Activated T-helper 17 cell treated with anti-CD3 and anti-CD28 coated beads, Interleukin-2, amount 50 U/mL, for 72 hours (primary cell): ENCODE data around the gene DIP2B. TPM values are rescaled to one million over a fixed set of nuclear protein-coding genes. Genes with fewer than 3 reads are reported as not detected.

ENCODE experiments used
- ATAC-seq: fragments of 150-1000 bp; cut with Tn5 transposase; replicated peaks from 2 replicates; pipeline ENCODE4 v1.10.0; 2021; ENCODE audit warnings: mild to moderate bottlenecking, moderate library complexity
- H3K27ac Mint-ChIP-seq: one replicate; pipeline ENCODE4 v1.8.0; 2022; ENCODE audit warnings: mixed read lengths
- H3K27me3 Mint-ChIP-seq: one replicate; pipeline ENCODE4 v1.8.0; 2022; ENCODE audit warnings: mixed read lengths
- H3K36me3 Mint-ChIP-seq: one replicate; pipeline ENCODE4 v1.8.0; 2022; ENCODE audit warnings: low read depth, mild to moderate bottlenecking, mixed read lengths
- H3K4me1 Mint-ChIP-seq: one replicate; pipeline ENCODE4 v1.8.0; 2022; ENCODE audit warnings: mixed read lengths
- H3K4me3 Mint-ChIP-seq: one replicate; pipeline ENCODE4 v1.8.0; 2022; ENCODE audit warnings: mild to moderate bottlenecking, mixed read lengths
- H3K9me3 Mint-ChIP-seq: one replicate; pipeline ENCODE4 v1.8.0; 2022; ENCODE audit warnings: mixed read lengths
- total RNA-seq, 2 donors: library from RNA; stranded (reverse); gene quantifications; one replicate each; pipeline ENCODE4 v1.2.3, GENCODE V29; 2022

DIP2B gene
- total RNA-seq, 2 donors from 2014 or later, result 18.6 to 20.1 TPM

GRCh38 chr12:50772877-50773276 is 268.1 kb downstream of the DIP2B start:
- Mint-ChIP-seq H3K27me3 (no peaks in the 10 kb centered on the region), H3K27ac (no peak overlapping the region), H3K9me3 (no peaks in the 10 kb centered on the region), H3K36me3 (peaks cover 37% of the 10 kb centered on the region), H3K4me3 (no peak overlapping the region), H3K4me1 (peaks cover 24% of the 10 kb centered on the region)
- no peak for ATAC-seq

- no peaks in the 10 kb centered on the region for H3K27me3 Mint-ChIP-seq
- H3K9me3 Mint-ChIP-seq, result no peaks in the 10 kb centered on the region
- no peak overlapping the region for H3K27ac Mint-ChIP-seq
- no peak overlapping the region for H3K4me3 Mint-ChIP-seq
- H3K4me1 Mint-ChIP-seq, result peaks cover 26% of the 10 kb centered on the region
- peaks cover 41% of the 10 kb centered on the region for H3K36me3 Mint-ChIP-seq
- no peak for ATAC-seq
These were observed 270.5 kb downstream of the DIP2B start for GRCh38 chr12:50775251-50775650.

- Mint-ChIP-seq H3K4me3 (peak overlapping the region; percentile 39), H3K27ac (peak overlapping the region; percentile 80), H3K4me1 (peaks cover 26% of the 10 kb centered on the region), H3K27me3 (no peaks in the 10 kb centered on the region), H3K9me3 (no peaks in the 10 kb centered on the region), H3K36me3 (peaks cover 41% of the 10 kb centered on the region)
- peak; percentile 74 for ATAC-seq
These were observed 272.3 kb downstream of the DIP2B start for GRCh38 chr12:50776749-50777728.

- Mint-ChIP-seq H3K9me3 (no peaks in the 10 kb centered on the region), H3K4me3 (no peak overlapping the region), H3K27me3 (no peaks in the 10 kb centered on the region), H3K27ac (peak overlapping the region; percentile 61), H3K36me3 (peaks cover 43% of the 10 kb centered on the region), H3K4me1 (peaks cover 15% of the 10 kb centered on the region)
- ATAC-seq, result no peak
These were observed 274.1 kb downstream of the DIP2B start for GRCh38 chr12:50778663-50779590.

- Mint-ChIP-seq H3K36me3 (peaks cover 48% of the 10 kb centered on the region), H3K27ac (no peak overlapping the region), H3K27me3 (no peaks in the 10 kb centered on the region), H3K4me1 (peaks cover 22% of the 10 kb centered on the region), H3K9me3 (no peaks in the 10 kb centered on the region), H3K4me3 (no peak overlapping the region)
- ATAC-seq, result no peak
These were observed 275.2 kb downstream of the DIP2B start for GRCh38 chr12:50780013-50780412.

- peak; percentile 84 for ATAC-seq
- Mint-ChIP-seq H3K4me3 (peak overlapping the region; percentile 11), H3K9me3 (no peaks in the 10 kb centered on the region), H3K36me3 (peaks cover 73% of the 10 kb centered on the region), H3K4me1 (peaks cover 12% of the 10 kb centered on the region), H3K27ac (peak overlapping the region; percentile 30), H3K27me3 (no peaks in the 10 kb centered on the region)
These were observed 279.7 kb downstream of the DIP2B start for GRCh38 chr12:50784501-50784900.

- H3K36me3 Mint-ChIP-seq, result peaks cover 65% of the 10 kb centered on the region
- H3K9me3 Mint-ChIP-seq, result no peaks in the 10 kb centered on the region
- H3K27ac Mint-ChIP-seq, result no peak overlapping the region
- no peak for ATAC-seq
- H3K27me3 Mint-ChIP-seq, result no peaks in the 10 kb centered on the region
- H3K4me3 Mint-ChIP-seq, result no peak overlapping the region
- H3K4me1 Mint-ChIP-seq, result peaks cover 16% of the 10 kb centered on the region
These were observed 280.7 kb downstream of the DIP2B start for GRCh38 chr12:50785406-50786001.

- H3K4me1 Mint-ChIP-seq, result peaks cover 27% of the 10 kb centered on the region
- H3K27ac Mint-ChIP-seq, result no peak overlapping the region
These were observed 281.9 kb downstream of the DIP2B start for GRCh38 chr12:50786498-50787231.

GRCh38 chr12:50787618-50788017 is 282.8 kb downstream of the DIP2B start:
- Mint-ChIP-seq H3K4me1 (peaks cover 28% of the 10 kb centered on the region), H3K9me3 (no peaks in the 10 kb centered on the region), H3K27me3 (no peaks in the 10 kb centered on the region), H3K36me3 (peaks cover 58% of the 10 kb centered on the region), H3K4me3 (no peak overlapping the region), H3K27ac (no peak overlapping the region)
- no peak for ATAC-seq

More at GRCh38 chr12:50786498-50787231, 281.9 kb downstream of the DIP2B start:
- no peaks in the 10 kb centered on the region for H3K27me3 Mint-ChIP-seq
- peaks cover 58% of the 10 kb centered on the region for H3K36me3 Mint-ChIP-seq
- no peak overlapping the region for H3K4me3 Mint-ChIP-seq
- ATAC-seq, result no peak
- no peaks in the 10 kb centered on the region for H3K9me3 Mint-ChIP-seq

GRCh38 chr12:50788561-50788960 is 283.8 kb downstream of the DIP2B start:
- Mint-ChIP-seq H3K4me3 (no peak overlapping the region), H3K4me1 (peaks cover 28% of the 10 kb centered on the region), H3K9me3 (no peaks in the 10 kb centered on the region), H3K27me3 (no peaks in the 10 kb centered on the region), H3K27ac (no peak overlapping the region), H3K36me3 (peaks cover 53% of the 10 kb centered on the region)
- no peak for ATAC-seq

GRCh38 chr12:50790081-50790480 is 285.3 kb downstream of the DIP2B start:
- no peak for ATAC-seq
- peaks cover 19% of the 10 kb centered on the region for H3K4me1 Mint-ChIP-seq
- H3K4me3 Mint-ChIP-seq, result no peak overlapping the region
- H3K36me3 Mint-ChIP-seq, result peaks cover 44% of the 10 kb centered on the region
- no peaks in the 10 kb centered on the region for H3K27me3 Mint-ChIP-seq
- H3K9me3 Mint-ChIP-seq, result no peaks in the 10 kb centered on the region
- peak overlapping the region; percentile 35 for H3K27ac Mint-ChIP-seq
